ENCODE results near the gene BCL2. TPM values are rescaled to one million over a fixed set of nuclear protein-coding genes. Genes with fewer than 3 reads are reported as not detected.

Gene BCL2
- total RNA-seq, 2 donors from 2014 or later, result 98.3 to 133 TPM

DNA sequence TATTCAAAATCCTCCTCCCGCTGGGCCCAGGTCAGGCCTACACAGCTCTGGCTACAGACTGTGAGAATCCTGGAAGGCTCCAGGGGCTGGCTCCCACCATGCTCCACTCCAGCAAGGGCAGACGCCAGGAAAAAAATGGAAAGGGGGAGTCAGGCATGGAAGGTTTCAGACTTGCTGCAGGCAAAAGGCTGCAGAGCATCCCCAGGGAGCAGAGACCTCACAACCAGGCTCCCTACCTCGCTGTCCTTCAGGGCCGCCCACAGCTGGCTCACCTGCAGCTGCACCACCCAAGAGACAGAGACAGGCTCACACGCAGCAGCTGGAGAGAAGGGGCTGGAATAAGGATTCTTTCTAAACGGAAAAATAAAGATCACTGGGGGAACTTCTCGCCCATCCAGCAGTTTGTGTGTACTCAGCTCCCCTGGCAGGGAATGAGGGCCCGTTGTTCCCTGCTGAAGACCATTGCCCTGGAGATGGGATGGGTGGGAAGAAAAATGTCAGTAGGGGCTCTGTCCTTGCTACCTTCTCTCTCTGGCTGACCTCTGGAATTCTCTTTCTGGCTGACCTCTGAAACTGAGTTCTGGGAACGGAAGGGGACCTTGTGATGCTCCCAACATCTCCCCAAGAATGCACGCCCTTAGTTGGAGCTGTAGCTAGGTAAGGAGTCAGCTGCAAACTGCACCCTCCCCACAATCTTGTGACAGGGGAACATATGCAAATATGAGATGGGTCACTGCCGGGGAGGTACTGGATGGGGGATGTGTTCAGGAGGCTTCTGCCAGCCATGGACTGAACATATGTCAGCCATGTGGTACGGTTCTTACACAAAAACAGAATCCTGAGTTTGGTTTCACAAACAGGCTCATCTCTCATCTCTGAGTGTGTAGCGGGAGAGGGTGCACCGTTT, 34.5 kb downstream of the BCL2 start:
- no peak overlapping the region for H3K27ac Mint-ChIP-seq
- H3K9me3 Mint-ChIP-seq, result peaks cover 0 to 3% of the 10 kb centered on the region in 2 donors
- H3K4me3 Mint-ChIP-seq, result no peak overlapping the region
- ATAC-seq (replicated peaks in 1 of 2) (peak; percentile 34 to 42), DNase-seq (no peak)
- H3K4me1 Mint-ChIP-seq (ENCODE audit: low read depth), result peaks cover 24% of the 10 kb centered on the region
- H3K36me3 Mint-ChIP-seq (ENCODE audit: insufficient read depth in 2 of 2), result peaks cover 19 to 31% of the 10 kb centered on the region in 2 donors
- H3K27me3 Mint-ChIP-seq (ENCODE audit: low read depth), result no peaks in the 10 kb centered on the region

DNA sequence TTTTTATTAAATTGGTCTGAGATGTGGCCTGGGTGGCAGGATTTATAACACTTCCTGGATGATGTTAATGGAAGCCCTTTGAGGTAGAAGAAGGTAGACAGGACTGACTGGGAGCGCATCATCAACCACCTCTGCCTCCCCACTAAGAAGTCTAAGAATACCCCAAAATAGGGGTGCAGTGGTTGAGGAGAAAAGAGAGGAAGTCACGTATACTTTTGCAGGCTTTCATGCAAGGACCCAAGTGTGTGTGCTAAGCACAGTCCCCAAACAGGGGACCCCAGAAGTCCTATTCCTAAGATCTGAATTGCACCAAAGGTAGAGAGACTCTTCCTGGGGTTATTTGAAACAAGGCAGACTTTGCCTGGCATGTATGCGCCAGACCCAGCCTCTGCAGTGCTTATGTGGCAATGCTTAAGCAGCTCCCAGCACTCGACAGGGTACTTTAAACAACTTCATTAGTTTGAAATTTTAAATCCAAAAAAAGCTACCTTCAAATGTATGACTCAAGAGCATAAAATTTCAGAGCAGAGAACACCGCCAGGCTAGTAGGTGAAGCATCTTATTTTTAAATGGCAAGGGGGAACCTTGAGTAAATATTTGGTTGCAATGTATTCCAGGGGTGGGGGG, 35.3 kb downstream of the BCL2 start:
- Mint-ChIP-seq H3K27me3 (ENCODE audit: low read depth) (no peaks in the 10 kb centered on the region), H3K36me3 (ENCODE audit: insufficient read depth in 2 of 2) (peaks cover 19 to 31% of the 10 kb centered on the region in 2 donors), H3K27ac (peak overlapping the region; percentile 68), H3K9me3 (peaks cover 0 to 3% of the 10 kb centered on the region in 2 donors), H3K4me1 (ENCODE audit: low read depth) (peaks cover 29% of the 10 kb centered on the region), H3K4me3 (no peak overlapping the region)
- DNase-seq, result no peak
- no peak for ATAC-seq (replicated peaks in 1 of 2)

- Mint-ChIP-seq H3K4me3 (no peak overlapping the region), H3K36me3 (ENCODE audit: insufficient read depth in 2 of 2) (peaks cover 19 to 38% of the 10 kb centered on the region in 2 donors), H3K27me3 (ENCODE audit: low read depth) (no peaks in the 10 kb centered on the region), H3K9me3 (peaks cover 0 to 3% of the 10 kb centered on the region in 2 donors), H3K4me1 (ENCODE audit: low read depth) (peaks cover 37% of the 10 kb centered on the region), H3K27ac (peak overlapping the region; percentile 31)
- ATAC-seq (replicated peaks in 1 of 2) (no peak), DNase-seq (no peak)
These were observed 36.1 kb downstream of the BCL2 start for GRCh38 chr18:63283305-63284094.

GRCh38 chr18:63282793-63283192, 36.8 kb downstream of the BCL2 start:
- ATAC-seq (replicated peaks in 1 of 2), result no peak
- Mint-ChIP-seq H3K4me3 (no peak overlapping the region), H3K27me3 (ENCODE audit: low read depth) (no peaks in the 10 kb centered on the region), H3K27ac (no peak overlapping the region), H3K4me1 (ENCODE audit: low read depth) (peaks cover 44% of the 10 kb centered on the region), H3K36me3 (ENCODE audit: insufficient read depth in 2 of 2) (peaks cover 21 to 44% of the 10 kb centered on the region in 2 donors), H3K9me3 (peaks cover 0 to 5% of the 10 kb centered on the region in 2 donors)
- no peak for DNase-seq

DNA sequence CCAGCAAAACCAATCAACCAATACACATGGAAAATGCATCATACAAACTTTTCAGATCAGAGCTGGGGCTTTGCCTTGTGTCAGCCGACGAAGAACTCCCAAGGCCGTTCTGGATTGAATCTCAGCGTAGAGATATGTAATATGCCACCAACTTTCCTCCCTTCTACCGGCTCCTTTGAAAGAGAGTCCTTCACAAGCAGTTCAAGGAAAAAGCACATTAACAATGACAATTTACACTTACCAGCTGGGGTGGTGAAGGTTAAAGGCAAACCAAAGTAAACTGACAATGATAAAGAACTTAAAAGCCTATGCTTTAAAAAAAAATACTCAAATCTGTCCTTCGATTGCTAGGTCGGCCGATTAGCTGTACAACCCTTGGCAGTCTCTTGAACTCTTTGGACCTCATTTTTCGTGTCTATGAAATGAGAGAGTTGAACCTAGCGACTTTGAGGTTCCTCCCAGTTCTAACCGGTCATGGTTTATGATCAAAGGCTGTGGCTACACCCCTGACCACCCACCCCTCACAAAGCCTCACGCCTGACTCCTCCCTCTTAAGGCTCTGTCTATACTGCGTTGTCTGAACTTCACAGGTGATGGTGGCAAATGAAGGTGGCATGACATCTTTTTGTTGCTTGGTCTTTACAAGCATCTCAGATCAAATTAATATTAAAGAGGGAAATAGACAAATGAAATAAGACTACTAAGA, 46.2 kb downstream of the BCL2 start:
- no peaks in the 10 kb centered on the region for H3K27me3 Mint-ChIP-seq (ENCODE audit: low read depth)
- peak overlapping the region; percentile 73 for H3K27ac Mint-ChIP-seq
- H3K4me1 Mint-ChIP-seq (ENCODE audit: low read depth), result peaks cover 90% of the 10 kb centered on the region
- peaks cover 6 to 22% of the 10 kb centered on the region in 2 donors for H3K36me3 Mint-ChIP-seq (ENCODE audit: insufficient read depth in 2 of 2)
- ATAC-seq (replicated peaks in 1 of 2) (peak; percentile 26 to 60), DNase-seq (no peak)
- H3K4me3 Mint-ChIP-seq, result no peak overlapping the region
- H3K9me3 Mint-ChIP-seq, result peaks cover 0 to 2% of the 10 kb centered on the region in 2 donors

DNA sequence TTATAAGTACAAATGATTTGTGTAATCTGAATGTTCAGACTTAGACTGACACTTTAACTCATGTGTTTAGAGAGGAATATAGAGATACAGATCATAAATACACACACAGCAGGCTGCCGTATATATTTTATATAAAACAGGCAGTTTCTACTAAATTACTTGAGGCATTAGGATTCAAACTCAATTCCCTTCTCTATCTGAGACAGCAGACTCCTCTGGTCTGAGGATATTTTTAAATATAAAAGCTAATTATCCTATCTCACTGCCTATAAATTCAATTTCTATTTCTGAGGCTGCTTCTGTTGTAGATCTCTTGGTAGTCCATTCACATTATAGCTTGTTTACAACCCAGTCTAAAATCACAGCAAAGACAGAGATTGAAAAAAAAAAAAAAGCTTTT, 46.9 kb downstream of the BCL2 start:
- no peaks in the 10 kb centered on the region for H3K27me3 Mint-ChIP-seq (ENCODE audit: low read depth)
- H3K4me3 Mint-ChIP-seq, result no peak overlapping the region
- no peaks in the 10 kb centered on the region for H3K9me3 Mint-ChIP-seq
- peaks cover 5 to 19% of the 10 kb centered on the region in 2 donors for H3K36me3 Mint-ChIP-seq (ENCODE audit: insufficient read depth in 2 of 2)
- no peak for ATAC-seq (replicated peaks in 1 of 2)
- no peak for DNase-seq
- peaks cover 90% of the 10 kb centered on the region for H3K4me1 Mint-ChIP-seq (ENCODE audit: low read depth)
- H3K27ac Mint-ChIP-seq, result peak overlapping the region; percentile 28

DNA sequence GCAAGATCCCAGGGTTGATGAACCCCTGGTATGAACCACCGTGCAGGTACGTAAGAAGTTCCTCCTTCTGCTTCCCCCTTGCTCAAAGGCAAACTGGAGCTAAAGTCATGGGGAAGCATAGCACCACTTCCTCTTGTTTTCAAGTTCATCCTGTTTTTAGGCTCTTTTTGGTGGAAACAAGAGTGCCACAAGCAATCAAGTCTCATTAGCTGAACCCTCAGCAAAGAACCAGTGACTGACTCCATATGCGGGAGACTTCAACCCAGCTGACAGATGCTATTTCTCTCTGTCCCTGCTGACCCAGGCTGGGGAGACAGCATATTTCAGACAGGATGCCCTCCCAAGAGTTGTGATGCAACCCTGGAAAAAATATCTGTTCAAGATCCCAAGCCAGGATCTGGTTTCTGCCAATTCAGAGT, 47.7 kb downstream of the BCL2 start:
- ATAC-seq (replicated peaks in 1 of 2) (no peak), DNase-seq (no peak)
- Mint-ChIP-seq H3K4me3 (no peak overlapping the region), H3K4me1 (ENCODE audit: low read depth) (peaks cover 90% of the 10 kb centered on the region), H3K9me3 (no peaks in the 10 kb centered on the region), H3K27ac (no peak overlapping the region), H3K36me3 (ENCODE audit: insufficient read depth in 2 of 2) (peaks cover 1 to 18% of the 10 kb centered on the region in 2 donors), H3K27me3 (ENCODE audit: low read depth) (no peaks in the 10 kb centered on the region)

DNA sequence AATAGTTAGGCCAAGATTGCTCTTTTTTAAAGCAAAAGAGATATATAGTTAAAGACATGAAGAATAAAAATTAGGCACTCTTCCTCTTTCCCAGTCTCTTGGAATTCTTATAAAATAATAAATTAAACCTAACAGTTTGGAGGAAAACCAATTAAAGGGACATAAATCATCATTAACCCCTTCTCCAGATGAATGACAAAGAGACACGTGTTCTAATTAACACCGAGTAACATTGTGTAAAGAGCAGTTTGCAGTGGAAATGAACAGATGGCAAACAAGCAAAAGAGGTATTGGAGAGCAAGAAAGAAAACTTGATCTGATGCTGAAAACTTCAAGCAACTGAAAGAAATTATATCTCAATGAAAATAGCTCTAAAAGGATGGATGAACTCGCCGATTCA, 48.4 kb downstream of the BCL2 start:
- no peak for DNase-seq
- Mint-ChIP-seq H3K9me3 (no peaks in the 10 kb centered on the region), H3K27me3 (ENCODE audit: low read depth) (no peaks in the 10 kb centered on the region), H3K36me3 (ENCODE audit: insufficient read depth in 2 of 2) (peaks cover 1 to 18% of the 10 kb centered on the region in 2 donors), H3K4me1 (ENCODE audit: low read depth) (peaks cover 87% of the 10 kb centered on the region), H3K4me3 (no peak overlapping the region), H3K27ac (no peak overlapping the region)
- ATAC-seq (replicated peaks in 1 of 2), result no peak

GRCh38 chr18:63267975-63268721, 51.4 kb downstream of the BCL2 start:
- Mint-ChIP-seq H3K27ac (peak overlapping the region; percentile 94), H3K36me3 (ENCODE audit: insufficient read depth in 2 of 2) (peaks cover 3 to 24% of the 10 kb centered on the region in 2 donors), H3K27me3 (ENCODE audit: low read depth) (no peaks in the 10 kb centered on the region), H3K4me3 (peak overlapping the region; percentile 41 to 80), H3K4me1 (ENCODE audit: low read depth) (peaks cover 67% of the 10 kb centered on the region), H3K9me3 (no peaks in the 10 kb centered on the region)
- ATAC-seq (replicated peaks in 1 of 2) (peak; percentile 91 to 94), DNase-seq (no peak)

GRCh38 chr18:63266888-63267790, 52.4 kb downstream of the BCL2 start:
- peak overlapping the region; percentile 23 to 46 for H3K4me3 Mint-ChIP-seq
- peaks cover 6 to 29% of the 10 kb centered on the region in 2 donors for H3K36me3 Mint-ChIP-seq (ENCODE audit: insufficient read depth in 2 of 2)
- H3K4me1 Mint-ChIP-seq (ENCODE audit: low read depth), result peaks cover 66% of the 10 kb centered on the region
- no peaks in the 10 kb centered on the region for H3K9me3 Mint-ChIP-seq
- ATAC-seq (replicated peaks in 1 of 2) (peak in 1 of 2 donors; percentile 20), DNase-seq (no peak)
- H3K27me3 Mint-ChIP-seq (ENCODE audit: low read depth), result no peaks in the 10 kb centered on the region
- peak overlapping the region; percentile 9 for H3K27ac Mint-ChIP-seq

DNA sequence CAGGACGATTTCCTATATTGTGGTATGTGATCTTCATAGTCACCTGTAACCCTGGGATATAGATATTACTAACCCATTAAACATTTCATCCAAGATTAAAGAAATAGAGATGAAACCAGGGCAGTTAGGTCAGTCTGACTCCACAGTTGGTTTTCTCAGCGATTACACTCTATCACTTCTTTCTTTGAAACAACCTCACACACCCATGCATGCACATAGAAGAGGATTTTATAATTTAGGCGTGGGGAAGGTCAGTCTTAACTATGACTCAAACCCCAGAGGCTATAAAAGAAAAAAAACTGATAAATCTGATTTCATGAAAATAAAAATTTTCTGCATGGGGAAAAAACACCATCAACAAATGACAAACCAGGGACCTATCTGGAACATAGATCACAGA, 54.2 kb downstream of the BCL2 start:
- DNase-seq, result no peak
- H3K27me3 Mint-ChIP-seq (ENCODE audit: low read depth), result no peaks in the 10 kb centered on the region
- peaks cover 7 to 34% of the 10 kb centered on the region in 2 donors for H3K36me3 Mint-ChIP-seq (ENCODE audit: insufficient read depth in 2 of 2)
- H3K4me3 Mint-ChIP-seq, result no peak overlapping the region
- no peak for ATAC-seq (replicated peaks in 1 of 2)
- H3K27ac Mint-ChIP-seq, result no peak overlapping the region
- peaks cover 63% of the 10 kb centered on the region for H3K4me1 Mint-ChIP-seq (ENCODE audit: low read depth)
- no peaks in the 10 kb centered on the region for H3K9me3 Mint-ChIP-seq
